Stimulated activated CD4-positive, alpha-beta T cell treated with anti-CD3 and anti-CD28 coated beads, Interleukin-15, amount 100 ng/mL, for 48 hours (primary cell): ENCODE results near the gene ETV4.

ENCODE experiments used
- DNase-seq, 2 donors: peaks; one replicate each; pipeline ENCODE4 v3.0.0-alpha.2; 2020; ENCODE audit warnings: low read depth in 2 of 2

Gene ETV4

DNA sequence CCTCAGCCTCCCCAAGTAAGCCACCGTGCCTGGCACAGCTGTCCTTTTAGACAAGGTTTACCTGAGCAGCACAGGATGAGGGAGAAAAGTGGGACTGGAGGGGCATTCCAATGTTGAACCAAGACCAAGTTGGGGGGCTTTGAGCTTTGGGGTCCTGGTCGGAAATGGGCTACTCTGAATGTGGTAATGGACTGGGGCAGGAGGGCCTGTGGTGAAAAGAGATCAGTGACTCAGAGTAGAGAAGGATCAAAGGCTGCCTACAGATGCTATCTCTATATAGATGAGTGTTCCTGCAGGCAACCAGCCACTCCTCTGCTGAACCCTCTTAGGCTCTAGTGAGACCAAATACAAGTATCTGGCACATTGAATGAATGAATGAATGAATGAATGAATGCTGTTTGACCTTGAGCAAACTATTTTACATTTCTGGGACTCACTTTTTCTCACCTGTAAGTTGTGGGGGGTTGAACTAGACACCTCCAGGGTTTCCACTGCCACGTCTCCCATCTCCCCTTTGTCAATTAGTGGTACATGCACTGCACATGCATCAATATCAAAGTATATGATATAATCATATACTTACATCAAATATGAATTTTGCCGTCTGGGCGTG, 26.3 kb upstream of the ETV4 start:
- no peak for DNase-seq

DNA sequence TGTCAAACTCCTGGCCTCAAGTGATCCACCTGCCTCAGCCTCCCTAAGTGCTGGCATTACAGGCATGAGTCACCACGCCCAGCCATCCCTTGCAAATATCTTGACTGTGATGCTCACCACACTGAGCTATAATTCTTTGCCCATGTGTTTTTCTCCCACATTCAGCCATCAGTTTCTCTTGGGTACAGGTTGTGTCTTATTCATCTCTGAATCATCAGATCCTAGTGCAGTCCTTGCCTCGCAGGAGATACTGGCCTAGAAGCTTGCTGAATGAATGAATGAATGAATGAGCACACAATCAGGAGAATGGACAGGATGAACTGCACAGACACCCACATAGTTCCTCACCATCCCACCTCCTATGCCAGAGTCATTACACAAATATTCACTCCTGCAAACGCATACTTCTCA, 24.4 kb upstream of the ETV4 start:
- no peak for DNase-seq

DNA sequence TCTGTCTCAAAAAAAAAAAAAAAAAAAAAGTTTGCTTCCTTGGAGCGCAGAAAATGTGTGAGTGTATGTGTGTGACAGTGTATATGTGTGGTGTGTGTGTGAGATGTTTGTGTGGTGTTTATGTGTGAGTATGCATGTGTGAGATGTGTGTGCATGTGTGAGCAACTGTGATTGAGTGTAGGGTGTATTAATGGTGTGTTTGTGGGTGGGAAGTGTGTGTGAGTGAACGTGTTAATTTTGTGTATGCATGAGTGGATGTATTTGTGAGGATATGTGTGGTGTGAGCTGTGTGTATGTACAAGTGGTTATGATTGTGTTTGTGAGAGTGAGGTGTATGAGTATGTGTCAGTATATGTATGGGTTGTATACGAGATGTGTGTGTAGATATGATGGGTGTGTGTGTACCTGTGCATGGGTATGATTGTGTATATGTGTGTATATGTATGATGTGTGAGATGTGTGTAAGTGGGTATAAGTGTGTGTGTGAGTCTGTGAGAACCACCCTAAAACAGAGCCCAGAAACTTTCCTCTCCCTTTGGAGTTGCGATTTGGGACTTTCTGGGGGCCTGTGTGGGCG, 22.5 kb upstream of the ETV4 start:
- no peak for DNase-seq

DNA sequence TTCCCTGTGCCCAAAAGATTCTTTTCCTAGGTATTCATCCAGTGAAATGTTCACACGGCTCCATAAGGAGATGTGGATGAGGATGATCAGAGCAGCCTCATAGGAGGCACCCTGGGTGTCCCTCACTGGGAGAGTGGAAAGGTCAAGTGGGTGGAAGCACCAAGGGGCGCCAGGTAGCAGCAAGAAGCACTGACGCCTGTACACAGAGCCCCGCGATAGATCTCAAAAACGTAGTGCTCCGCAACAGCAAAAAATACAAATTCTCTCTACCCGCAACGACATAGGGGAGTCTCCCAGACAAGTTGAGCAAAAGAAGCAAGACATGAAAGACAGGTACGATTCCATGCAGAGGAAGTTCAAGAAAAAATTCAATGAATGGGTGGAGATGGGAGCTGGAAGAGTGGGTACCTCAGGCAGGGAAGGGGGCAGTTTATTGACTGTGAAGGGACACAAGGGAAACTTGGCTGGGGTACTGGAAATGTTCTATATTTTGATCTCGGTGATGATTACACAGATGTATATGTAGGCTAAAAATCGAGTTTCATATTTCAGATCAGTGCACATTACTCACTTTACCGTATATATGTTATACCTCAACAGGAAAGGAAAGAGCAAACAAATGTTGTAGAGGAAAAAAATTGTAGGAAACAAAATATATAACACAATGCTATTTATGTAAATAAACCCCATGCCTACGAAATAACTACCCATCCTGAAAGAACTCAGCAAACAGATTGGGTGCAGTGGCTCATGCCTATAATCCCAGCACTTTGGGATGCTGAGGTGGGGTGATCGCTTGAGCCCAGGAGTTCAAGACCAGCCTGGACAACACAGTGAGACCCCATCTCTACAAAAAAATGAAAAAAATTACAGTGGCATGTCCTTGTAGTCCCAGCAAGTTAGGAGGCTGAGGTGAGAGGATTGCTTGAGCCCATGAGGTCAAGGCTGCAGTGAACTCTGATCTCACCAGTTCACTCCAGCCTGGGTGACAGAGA, 17.8 kb upstream of the ETV4 start:
- no peak for DNase-seq

DNA sequence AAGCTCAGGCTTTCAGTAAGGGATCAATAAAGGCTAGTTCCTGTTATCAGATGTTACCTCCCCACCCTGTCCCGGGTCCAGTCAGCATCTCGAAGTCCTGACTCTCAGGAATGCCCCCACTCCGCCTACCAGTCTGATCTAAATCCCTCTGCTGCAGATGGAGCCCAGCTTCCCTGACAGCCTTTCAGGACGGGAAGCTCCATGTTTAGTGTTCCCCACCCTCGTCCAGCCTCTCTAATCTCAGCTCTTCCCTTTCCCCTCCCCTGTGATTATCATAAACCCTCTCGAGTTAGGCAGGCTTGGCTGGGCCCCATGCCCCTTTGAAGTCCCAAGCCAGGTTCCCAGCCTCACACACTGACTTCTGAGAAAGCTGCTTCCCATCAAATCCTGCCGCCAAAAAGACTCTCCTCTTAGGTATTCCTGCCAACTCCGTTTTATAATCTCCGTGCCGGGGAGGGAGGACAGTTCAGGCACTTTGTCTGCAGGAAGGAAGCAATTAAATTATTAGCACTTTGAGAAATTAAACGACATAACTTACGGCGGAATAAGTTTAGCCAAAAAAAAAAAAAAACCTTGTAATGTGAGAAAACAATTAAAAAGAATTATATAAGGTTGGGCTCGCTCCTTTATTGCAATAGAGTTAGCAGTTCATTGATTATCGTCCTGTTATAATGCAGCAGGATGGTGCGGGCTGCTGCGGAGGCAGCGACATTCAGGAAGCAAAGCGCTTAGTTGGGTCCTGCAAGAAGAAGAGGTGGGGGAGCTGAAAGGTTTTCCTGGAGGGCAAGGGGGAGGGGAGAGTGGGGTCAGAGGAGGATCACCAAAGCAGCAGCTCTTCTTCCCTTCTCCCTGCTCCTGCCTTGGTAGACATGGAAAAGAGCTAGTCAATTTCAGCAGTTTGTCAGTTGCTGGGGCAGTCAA, 16.8 kb upstream of the ETV4 start:
- DNase-seq, result no peak

DNA sequence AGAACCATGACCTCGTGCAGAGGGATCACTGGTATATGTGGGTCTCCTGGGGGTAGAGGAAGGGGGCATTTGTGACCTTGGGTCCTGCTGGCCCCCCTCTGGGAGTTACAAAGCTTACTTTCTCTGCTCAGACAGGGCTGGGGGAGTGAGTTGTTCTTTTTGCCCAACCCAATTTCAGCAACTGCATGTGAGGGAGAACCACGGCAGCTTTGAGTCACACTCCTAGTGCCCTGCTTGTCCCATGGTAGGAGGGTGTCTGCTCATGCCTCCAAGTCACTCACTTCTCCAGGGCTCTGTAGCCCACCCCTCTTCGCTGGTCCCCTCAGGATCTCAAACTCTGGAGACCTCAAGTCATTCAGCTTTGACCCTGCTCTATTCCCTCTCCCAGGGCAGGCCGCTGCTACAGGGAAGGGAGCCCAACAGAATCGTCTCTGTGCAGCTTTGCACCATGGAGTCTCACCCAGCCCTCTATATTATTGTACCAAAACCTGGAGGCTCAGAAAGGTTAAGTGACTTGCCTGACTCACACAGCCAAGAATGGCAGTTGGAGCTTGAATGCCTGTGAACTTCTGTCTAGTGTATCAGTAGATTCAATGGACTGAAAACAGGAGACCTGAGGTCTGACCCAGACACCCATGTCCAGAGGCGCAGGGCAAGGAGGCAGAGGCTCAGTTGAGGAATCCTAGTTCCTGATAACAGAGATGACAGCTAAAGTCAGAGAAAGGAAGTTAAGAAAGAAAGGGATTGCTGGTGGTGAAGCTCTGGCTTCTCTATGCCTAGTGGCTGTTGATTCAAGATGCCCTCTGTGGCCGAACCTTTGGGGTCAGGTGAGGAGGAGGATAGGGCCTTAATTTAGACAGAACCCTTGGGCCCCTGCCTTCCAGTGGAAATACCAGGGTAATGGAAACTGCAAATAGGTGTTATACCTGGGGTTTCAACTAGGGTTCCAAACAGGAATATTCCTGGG, 14.6 kb upstream of the ETV4 start:
- DNase-seq, result no peak

DNA sequence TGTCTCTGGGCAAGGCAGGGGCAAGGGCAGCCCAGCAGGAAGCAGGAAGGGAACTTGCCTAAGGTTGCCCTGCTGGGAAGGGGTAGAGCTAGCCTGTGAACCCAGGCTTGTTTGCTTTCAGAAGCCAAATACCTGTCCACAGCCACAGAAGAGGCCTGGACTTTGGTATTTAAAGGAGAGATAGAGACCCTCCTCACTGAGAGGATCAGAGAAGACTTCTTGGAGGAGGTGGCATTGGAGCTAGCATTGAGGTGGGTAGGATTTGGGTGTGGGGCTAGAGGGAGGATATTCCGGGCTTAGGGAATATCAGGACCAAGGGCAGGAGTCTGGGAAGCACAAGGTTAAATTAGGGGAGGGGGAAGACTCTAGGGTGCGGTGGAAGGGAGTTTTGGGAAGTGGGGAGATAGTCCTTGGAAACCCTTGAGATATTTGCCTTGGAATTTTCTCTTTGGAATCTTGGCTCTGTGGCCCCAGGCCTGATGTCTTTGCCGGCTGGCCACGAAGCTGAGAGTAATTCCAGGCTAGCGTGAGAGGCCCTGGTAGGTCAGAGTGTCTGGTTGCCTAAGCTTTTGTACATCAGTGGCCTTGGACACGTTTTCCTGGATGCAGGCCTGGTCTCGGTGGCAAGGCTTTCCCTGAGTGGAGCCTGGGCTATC, 13.1 kb upstream of the ETV4 start:
- DNase-seq, result no peak

DNA sequence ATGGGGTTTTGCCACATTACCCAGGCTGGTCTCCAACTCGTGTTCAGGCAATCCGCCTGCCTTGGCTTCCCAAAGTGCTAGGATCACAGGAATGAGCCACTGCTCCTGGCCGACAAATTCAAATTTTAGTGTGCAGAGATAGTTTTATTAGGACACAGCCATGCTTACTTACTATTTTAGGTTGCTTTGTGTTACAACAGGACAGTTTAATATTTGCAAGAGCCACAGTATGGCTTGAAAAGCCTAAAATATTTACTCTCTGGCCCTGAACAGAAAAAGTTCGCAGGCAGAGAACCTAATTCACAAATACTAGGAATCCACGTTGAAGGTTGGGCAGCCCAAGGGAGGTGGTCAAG, 12.6 kb upstream of the ETV4 start:
- DNase-seq, result no peak

DNA sequence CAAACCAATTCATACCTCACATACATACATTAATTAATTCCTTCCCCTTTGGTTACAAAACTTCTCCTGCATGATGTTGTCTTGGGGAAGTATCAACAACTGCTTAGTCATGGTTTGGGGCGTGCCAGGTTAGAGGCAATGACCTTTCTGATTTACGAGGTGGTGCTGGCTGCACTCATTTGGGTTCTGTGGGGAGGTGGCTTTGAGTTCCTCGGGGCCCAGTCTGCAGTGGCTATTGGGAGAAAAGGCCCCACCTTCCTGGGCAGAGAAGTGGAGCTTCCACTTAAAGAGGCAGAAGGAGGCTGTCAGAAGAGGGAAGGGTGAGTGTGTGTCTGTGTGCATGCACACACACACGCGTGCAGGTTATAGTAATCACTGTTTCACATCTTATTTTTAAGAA, 10.2 kb upstream of the ETV4 start:
- no peak for DNase-seq

DNA sequence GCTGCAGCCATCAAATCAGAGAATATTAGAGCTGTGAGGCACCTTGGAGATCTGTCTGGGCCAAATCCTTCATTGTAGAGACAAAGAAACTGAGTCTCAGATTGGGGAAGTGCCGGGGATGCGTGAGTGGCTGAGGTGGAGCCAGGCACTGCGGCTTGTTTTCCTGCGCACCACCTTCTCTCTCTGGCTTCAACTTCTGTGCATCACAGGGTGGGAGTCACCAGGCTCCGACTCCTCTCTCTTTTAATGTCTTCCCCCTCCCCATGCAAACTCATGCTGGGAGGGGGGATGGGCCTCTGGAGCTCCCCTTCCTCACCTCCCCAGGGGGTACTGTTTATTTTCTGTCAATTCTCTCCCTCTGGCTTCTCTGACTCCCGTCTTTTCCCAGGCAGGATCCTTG, 8.7 kb upstream of the ETV4 start:
- DNase-seq, result no peak

DNA sequence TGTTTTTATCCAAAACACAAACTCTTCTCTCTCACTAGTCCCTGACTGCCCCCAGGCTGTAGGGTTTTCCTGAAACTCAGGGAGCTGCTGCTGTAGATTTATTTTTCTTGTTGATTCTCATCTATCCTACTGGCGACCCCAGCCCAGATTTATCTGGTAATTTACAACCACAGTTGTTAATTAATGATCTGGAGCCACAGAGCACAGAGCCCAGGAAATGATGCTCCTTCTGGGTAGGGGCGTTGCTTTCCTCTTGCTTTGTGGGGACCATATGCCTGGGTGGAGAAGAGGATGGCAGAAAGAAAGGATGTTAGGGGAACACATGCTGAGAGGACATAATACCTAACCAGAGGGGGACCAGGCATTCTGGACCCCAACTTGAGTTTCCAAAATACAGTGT, 7.4 kb upstream of the ETV4 start:
- DNase-seq, result no peak

DNA sequence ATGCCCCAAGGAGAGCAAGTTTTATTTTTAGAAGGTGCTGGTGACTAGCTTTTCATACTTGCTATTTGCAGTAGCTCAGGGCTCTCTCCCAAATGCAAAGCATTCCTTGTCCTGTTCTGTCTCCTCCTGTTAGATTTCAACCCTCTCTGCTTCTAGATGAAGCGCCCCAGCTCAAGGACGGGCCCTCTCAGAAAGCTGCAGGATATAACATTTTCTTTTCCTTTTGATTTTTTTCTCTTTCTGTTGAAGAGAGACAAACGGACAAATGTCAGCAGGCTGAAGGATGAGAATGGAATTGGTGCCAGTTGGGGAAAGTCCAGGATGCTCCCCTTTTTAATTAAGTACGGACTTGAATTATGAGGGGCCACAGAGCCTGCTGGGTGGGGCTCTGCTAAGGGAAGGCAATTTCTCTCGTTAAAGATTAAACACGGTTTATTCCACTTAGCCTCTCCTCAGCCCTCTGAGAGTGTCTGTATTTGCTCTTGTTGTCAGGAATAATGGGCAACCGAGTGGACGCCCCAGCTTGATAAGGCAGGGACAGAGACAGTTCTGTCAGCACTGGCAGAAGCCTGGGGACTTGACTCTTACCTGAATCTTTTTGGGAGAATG, 6.2 kb upstream of the ETV4 start:
- no peak for DNase-seq

DNA sequence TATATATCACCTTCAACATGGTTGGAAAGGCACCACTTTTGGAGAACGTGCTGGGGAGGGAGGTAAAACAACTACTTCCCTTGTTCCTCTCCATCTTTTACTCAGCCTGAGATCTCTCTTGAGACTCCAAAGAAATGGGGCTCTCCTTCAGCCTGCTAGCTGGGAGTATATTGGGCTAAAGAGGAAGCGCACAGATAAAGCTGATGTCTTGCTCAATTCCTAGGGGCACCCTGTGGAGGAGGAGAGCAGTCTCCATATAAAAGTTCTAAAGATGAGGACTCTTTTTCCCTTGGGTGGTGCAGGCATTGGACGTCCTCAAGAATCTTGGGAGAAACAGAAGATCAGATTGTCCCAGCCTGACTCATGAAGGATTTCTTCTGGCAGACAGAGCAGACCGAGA, 4.6 kb upstream of the ETV4 start:
- no peak for DNase-seq

DNA sequence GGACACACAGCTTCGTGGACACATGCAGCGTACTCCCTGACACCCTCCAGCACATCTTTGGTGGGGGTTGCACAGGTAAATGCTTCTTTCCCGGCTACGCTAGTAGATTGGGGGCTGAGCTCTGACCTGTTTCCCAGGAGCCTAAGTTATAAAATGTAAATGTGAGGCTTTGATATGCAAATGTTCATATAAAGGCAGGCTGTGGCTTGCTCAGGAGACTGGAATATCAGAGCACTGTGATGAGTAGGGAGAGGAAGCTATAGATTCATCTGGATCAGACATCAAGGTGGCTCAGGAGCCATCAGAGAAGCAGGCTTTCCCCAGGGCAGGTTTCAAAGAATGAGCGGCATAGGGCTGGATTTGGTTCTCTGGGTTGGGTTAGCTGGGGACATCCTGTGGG, 3.4 kb upstream of the ETV4 start:
- DNase-seq, result no peak

DNA sequence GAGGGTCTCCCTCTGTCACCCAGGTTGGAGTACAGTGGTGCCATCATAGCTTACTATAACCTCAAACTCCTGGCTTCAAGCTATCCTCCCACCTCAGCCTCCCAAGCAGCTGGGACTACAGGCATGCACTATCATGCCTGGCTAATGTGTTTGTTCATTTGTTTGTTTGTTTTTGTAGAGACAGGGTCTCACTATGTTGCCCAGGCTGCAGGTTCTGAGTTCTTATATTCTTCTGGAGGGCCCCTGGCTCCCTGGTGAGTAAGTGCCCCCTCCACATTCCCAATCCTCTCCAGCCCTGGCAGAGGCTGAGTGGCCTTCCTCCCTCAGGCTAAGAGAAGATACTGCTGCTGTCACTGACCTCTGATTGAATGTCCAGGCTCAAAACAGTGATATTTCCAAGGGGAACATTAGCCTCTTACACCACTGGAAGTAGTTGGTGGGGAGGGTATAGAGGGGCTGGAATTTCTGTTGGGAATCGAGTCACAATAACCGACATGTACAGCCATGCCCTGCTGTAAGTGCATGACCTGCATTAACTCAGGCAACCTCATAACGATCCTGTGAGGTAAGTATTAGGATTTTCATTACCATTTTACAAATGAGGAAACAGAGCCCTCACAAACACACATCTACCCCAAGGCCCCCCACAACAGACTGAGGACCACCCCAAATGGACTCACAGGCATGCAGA, 2.7 kb upstream of the ETV4 start:
- no peak for DNase-seq

DNA sequence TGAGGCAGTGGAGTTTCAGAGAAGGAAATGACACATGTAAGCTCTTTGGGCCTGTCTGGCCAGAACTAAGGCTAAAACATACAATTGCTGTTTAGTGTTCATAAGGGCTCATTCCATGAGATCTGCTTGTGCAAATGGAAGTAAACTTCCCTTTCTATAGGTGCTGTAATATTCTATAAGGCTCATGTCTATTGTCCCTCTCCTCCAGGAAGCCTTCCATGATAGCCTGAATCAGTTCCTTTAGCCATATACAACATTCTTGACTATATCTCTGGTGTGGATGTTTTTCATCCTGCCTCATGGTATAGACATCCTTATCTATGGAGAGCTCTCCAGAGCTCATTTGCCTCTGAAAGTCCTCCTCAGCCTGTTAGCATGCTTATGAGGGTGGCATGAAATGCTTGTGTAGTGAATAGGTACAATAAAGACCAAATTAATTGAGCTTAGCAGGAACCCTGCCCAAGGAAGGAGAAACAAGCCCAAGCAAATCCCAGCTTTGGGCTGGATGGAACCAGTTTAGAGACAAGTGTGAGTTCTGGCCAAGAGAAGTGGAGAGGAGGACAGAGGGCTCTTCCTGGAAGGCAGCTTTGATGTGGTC, 1.6 kb upstream of the ETV4 start:
- DNase-seq, result no peak

DNA sequence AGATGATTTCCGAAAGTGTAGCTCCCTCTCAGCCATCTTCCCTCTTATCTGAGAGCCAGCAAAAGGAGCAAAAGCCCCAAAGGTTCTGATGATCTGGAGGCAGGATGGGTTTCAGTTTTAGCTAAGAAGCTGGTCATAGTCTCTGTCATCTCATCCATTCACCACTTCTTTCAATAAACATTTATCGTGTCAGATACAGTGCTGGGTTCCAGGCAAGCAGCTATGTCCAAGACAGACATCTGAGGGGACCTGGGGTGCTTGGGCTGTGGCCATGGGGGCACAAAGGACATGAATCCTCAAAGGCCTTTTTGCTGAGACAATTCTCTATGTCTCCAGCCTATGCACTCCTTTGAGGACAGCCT, 1.0 kb upstream of the ETV4 start:
- no peak for DNase-seq

DNA sequence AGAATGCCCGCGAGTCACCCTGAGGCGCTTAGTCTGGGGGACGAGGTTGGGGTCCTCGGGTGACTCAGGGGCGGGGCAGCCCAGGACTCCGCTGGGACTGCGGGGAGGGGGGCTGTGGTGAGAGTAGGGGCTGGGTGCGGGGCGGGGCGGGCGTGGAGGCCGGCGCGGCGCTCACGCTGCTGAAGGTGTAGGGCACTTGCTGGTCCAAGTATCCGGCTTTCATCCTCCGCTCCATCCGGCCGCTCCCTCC, 832 bp downstream of the ETV4 start:
- peak in 1 of 2 donors; percentile 10 for DNase-seq
